ENCODE measurements around the gene RPS6KA1.
"Not testable (repeated sequence)": the region's sequence is repeated elsewhere in the genome, so short reads cannot be mapped to it uniquely, and the experiment has no call there.

Gene RPS6KA1

DNA sequence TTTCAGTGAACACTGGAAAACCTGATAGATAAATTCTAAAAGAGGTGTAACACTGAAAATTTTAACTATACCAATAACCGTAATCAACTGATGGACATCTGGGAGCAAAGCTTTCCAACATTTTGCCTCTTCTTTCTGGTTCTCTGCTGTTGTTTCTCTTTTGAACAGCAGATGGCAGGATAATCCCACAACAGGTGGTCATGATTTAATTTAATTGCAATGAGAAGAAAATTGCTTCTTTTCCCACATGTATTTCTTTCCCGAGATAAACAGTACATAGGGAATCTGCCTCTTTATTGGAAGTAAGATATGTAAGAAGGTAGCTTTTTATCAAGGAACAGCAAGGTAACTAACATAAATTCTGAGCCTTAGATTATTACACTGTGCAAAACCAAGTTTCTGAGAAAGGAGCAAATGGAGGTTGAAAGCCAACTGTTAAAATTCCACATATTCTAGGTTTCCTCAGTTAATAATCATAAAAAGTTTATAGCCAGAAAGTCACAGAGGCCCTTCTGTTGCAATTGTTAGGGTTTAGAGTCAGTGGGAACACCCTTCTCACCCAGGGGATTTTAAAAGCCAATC lies 72.9 kb downstream of the RPS6KA1 start:
- DNase-seq (ENCODE audit: low read depth): peak; percentile 76

DNA sequence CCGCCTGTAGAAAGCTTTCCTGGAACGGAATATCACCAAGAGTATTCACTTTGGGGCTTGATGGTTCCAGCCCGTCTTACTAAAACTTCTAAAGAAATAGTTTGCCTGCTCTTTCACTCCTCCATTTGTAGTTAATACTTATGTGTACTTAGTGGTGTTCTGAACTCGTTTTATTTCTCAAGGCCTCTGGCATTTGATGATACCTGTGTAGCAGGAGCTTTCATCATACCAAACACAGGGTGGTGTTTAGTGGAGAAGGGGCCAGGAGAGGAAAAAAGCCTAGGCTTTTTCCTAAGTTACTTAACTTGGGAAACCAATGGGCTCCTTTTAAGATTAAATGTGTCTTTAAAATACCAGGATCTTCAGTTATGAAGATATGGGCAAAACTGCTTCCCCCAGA lies 74.3 kb downstream of the RPS6KA1 start:
- DNase-seq (ENCODE audit: low read depth): no peak

DNA sequence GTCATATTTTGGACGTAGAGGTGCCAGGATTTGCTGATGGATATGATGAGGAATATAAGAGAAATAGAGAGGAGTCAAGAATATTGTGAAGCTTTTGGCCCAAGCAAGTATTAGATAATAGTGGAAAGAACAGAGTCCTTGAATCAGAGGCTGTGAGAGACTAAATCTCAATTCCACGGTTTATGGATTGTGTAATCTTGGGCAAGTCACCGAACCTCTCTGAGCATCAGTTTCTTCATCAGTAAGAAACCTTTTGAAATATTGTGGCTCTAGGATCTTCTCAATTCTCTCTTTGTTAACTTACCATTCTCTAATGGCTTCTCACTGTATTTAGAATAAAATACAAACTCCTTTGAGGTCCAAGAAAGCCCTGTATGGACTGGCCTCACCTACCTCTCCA lies 77.6 kb downstream of the RPS6KA1 start:
- no peak for DNase-seq (ENCODE audit: low read depth)

DNA sequence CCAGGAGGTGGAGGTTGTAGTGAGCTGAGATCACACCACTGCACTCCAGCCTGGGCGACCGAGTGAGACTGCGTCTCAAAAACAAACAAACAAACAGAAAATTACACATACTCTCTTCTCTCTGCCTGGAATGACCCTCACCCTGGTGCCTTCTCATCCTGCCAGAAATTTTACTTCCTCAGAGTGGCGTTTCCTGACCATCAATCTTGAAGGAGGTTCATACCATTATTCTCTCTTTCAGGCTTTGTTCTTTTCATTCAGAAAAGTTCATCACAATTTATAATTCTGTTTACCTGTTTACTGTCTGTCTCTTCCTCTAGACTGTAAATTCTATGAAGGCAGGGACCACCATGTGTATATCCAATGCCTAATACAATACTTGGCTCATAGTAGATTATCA lies 79.3 kb downstream of the RPS6KA1 start:
- DNase-seq (ENCODE audit: low read depth): peak; percentile 31

DNA sequence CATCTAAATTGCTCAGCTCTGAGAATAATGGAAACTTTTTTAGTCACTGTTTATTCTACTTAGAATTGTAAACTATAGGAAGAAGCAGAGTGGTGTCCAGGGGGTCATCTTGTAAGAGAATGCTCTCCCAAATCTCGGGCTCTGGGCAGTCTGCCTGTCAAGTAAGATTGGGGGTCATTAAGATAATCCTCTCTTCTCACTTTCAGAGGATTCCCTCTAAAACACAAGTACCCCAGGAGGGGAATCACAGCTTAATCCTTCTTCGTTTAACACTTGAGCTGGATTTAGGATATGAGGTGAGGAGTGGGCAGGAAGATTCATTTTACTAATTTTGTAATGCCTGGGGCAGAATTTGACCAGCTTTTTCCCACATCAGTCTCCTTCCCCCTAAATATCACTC lies 81.2 kb downstream of the RPS6KA1 start:
- DNase-seq (ENCODE audit: low read depth): no peak

DNA sequence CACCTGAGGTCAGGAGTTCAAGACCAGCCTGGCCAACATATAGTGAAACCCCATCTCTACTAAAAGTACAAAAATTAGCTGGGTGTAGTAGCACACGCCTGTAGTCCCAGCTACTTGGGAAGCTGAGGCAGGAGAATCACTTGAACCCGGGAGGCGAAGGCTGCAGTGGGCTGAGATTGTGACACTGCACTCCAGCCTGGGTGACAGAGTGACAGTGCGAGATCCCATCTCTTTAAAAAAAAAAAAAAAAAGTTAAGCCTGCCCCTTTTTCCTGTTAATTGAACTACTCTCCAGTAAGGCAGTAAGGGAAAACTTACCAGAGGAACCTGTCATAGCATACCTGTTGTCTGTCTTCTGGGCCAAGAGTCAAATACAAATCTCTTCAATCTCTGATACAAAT lies 83.1 kb downstream of the RPS6KA1 start:
- DNase-seq (ENCODE audit: low read depth): not testable (repeated sequence)

DNA sequence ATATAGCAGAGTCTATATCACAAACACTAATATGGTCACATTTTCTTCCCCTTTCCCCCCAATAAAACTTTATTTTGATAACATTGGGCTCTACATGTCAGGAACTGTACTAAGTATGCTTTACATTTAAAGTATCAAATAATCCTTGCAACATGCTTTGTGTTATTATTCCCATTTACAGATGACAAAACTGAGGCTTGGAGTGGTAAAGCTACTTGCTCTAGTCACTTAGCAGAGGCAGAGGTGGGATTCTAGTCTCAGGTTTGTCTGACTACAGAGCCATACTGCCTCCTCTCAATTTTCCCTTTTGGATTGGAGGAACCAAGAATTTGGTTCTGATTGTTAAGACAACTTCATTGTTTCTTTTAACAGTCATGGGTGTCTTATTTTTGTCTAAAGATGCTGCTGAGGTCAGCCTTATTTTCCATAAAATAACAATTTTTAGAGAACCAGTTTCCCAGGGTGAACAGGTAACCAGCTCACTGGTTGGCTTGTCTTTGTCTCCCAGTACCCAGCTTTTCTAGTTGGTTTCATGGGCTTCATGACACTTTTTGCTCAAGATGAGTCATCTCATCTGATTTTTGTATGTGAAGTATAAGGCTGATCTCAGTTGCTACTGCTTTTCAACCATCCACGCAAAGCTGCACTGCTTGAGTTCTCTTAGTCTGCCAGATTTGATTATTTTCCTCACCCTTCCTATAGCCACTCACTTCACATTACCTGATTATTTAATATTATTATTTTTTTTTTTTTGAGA lies 85.3 kb downstream of the RPS6KA1 start:
- DNase-seq (ENCODE audit: low read depth): no peak

DNA sequence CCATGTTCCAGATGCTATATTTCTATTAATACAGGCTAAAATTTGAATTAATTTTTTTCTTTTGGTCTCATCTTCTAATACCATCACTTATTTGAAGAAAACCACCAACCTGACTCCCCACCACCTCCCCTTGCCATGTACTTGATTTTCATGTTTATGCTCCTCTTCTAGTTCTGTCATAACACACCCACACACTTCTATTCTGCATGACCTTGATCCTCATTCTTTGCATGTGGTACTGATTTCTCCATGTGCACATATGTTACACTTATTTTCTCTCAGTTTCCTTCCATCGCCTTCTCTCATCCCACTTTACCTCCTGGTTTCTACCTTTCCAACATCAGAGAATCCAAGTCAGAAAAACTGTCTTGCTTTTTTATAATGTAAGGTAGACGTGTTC lies 87.3 kb downstream of the RPS6KA1 start:
- no peak for DNase-seq (ENCODE audit: low read depth)

DNA sequence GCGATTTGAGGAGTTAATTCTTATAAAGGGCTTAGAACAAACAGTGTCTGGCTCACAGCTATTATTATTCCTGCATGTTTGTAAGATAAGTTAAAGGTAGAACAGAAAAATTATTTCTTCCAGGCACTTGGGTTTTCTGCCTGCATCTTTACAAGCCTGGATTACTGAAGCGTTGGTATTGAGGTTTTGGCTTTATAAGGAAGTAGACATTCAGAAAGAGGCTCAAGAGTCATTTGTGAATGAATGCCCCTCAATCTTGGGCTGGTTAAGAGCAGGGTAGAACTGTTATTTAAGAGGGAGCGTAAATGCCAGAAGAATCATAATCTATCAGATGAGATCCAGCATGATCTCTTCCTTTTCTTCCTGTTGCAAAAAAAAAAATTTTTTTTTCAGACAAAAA lies 89.0 kb downstream of the RPS6KA1 start:
- no peak for DNase-seq (ENCODE audit: low read depth)

Data from EH (cell line).